IPS DF 6.9 (cell line): ENCODE data around the gene GBA2.

Source experiments
- DNase-seq: peaks from one replicate; pipeline ENCODE4 v3.0.0-alpha.2; 2013; ENCODE audit warnings: low read depth, low spot score
- H3K27ac ChIP-seq: one replicate; pipeline ENCODE4 v1.5.1; 2013; ENCODE audit warnings: low read length, control low read depth
- H3K27me3 ChIP-seq: 2 replicates; pipeline ENCODE4 v1.6.1; 2013; ENCODE audit warnings: mild to moderate bottlenecking, low read length; ENCODE audit not compliant: control insufficient read depth, insufficient read depth
- H3K36me3 ChIP-seq: 2 replicates; pipeline ENCODE4 v1.6.1; 2013; ENCODE audit warnings: low read length; ENCODE audit not compliant: control insufficient read depth, insufficient read depth
- H3K4me1 ChIP-seq: 2 replicates; pipeline ENCODE4 v1.6.1; 2013; ENCODE audit warnings: low read length; ENCODE audit not compliant: control insufficient read depth, insufficient read depth
- H3K4me3 ChIP-seq: 2 replicates; pipeline ENCODE4 v1.5.1; 2013; ENCODE audit warnings: mild to moderate bottlenecking, low read length
- H3K9me3 ChIP-seq: 2 replicates; pipeline ENCODE4 v1.6.1; 2013; ENCODE audit warnings: low read length, inconsistent platforms; ENCODE audit not compliant: control insufficient read depth, insufficient read depth
- WGBS: extraction: QIAGEN DNeasy Blood & Tissue Kit; methylation state at CpG from one replicate; pipeline ENCODE4 v1.1.7; 2013; ENCODE audit warnings: mixed read lengths, missing lambda C conversion rate; ENCODE audit not compliant: insufficient read length, insufficient coverage; 5-methylcytosine and 5-hydroxymethylcytosine counted together

The GBA2 gene

DNA sequence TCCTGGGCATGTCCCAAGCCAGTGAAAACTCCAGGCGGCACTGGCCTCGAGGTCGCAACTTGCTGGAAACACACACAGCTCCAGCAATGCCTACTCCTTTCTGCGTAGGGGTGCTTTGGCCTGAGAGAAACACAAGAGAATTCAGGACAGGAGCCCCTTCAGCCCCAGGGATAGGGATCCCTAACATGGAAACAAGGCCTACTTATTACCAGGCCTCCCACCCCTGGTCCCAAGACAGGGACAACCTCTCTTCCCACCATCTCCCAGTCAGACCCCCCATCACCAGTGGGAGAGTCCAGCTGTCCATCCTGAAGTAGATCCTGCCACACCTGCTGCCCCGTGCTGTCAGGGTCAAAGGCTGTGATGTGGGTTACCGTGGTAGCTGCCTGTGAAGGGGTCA, 8.8 kb downstream of the GBA2 start:
- Histone ChIP-seq H3K27me3 (no peaks in the 10 kb centered on the region), H3K4me3 (no peak overlapping the region), H3K36me3 (peaks cover 69% of the 10 kb centered on the region), H3K4me1 (no peaks in the 10 kb centered on the region), H3K27ac (no peak overlapping the region), H3K9me3 (no peaks in the 10 kb centered on the region)
- no CpG with 5 or more reads among the region's 6 CpGs for WGBS
- no peak for DNase-seq

DNA sequence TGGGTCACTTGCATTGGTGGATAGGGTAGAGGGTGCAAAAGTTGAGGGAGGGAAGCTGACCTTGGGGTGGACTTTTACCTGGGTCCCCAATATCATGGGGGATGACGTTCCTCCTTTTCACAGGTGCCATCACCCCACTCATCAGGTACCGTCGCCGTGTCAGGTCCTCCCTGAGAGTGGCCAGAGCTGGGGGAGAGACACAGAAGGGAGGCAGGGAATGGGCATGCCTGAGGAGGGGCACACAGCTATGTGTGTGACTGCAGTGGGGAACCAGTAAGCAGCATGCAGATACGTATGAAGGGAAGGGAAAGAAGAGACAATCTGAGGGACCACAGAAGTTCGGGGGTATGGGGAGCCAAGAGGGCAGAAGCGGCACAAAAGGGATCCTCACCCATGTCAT, 10.1 kb downstream of the GBA2 start:
- no peaks in the 10 kb centered on the region for H3K27me3 ChIP-seq
- no CpG with 5 or more reads among the region's 7 CpGs for WGBS
- peaks cover 60% of the 10 kb centered on the region for H3K36me3 ChIP-seq

DNA sequence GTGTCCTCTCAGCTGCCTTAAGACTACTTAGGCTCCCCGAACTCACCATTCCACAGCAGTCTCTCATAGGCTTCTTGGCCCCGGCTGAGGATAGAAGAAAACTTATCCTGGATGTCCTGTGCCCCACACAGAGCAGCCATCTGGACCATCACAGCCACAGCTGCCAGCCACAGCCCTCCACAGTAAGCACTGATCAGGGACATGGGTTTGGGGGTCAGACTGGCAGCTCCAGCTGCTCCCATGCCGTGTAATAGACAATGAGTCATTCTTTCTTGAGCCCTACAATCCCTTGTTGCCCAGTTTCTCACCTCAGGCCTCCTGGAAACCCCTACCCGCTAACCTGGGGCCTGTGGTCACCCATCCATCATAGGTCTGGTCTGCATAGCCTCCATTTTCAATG, 10.8 kb downstream of the GBA2 start:
- no CpG with 5 or more reads among the region's 4 CpGs for whole genome bisulfite sequencing
- Histone ChIP-seq H3K27ac (no peak overlapping the region), H3K36me3 (peaks cover 52% of the 10 kb centered on the region)

More for the DNA sequence above, 10.1 kb downstream of the GBA2 start:
- no peak overlapping the region for H3K4me3 ChIP-seq
- no peaks in the 10 kb centered on the region for H3K4me1 ChIP-seq
- no peak overlapping the region for H3K27ac ChIP-seq
- H3K9me3 ChIP-seq, result no peaks in the 10 kb centered on the region
- DNase-seq, result no peak

DNA sequence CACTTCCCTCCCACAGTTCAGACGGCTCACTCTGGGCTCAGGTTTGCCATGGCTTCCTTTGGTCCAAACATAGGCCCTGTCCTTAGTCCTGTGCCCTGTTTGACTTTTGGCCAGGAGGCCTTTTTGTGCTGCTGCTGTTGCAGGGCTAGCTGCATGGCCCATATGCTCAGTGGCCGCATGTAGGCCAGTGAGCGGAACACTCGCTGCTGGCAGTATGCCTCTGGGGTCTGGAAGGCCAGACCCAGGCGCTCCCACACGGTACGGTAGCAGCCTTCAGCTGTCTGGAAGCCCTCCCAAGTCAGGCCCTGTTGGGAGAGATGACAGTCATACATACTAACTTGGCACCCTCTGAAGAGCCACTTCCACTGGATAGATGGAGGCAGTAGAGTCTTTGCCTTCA, 11.9 kb downstream of the GBA2 start:
- H3K36me3 ChIP-seq, result peaks cover 48% of the 10 kb centered on the region
- no peaks in the 10 kb centered on the region for H3K4me1 ChIP-seq

More for the DNA sequence above, 10.8 kb downstream of the GBA2 start:
- DNase-seq, result no peak
- Histone ChIP-seq H3K9me3 (no peaks in the 10 kb centered on the region), H3K4me3 (no peak overlapping the region), H3K27me3 (no peaks in the 10 kb centered on the region), H3K4me1 (no peaks in the 10 kb centered on the region)

DNA sequence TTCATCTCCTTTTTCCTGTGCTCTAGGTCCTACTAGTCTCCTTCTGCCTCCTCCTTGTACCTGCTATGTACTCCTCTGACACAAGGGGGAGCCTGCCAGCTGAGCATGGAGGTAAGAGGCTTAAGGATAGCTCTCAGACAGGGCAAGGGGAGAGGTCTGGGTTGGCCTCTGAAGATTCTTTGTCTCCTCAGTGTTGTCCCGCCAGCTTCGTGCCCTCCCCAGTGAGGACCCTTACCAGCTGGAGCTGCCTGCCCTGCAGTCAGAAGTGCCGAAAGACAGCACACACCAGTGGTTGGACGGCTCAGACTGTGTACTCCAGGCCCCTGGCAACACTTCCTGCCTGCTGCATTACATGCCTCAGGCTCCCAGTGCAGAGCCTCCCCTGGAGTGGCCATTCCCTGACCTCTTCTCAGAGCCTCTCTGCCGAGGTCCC, 12.8 kb downstream of the GBA2 start:
- H3K27me3 ChIP-seq, result no peaks in the 10 kb centered on the region
- H3K27ac ChIP-seq, result no peak overlapping the region
- DNase-seq, result no peak
- H3K4me3 ChIP-seq, result no peak overlapping the region
- H3K36me3 ChIP-seq, result peaks cover 41% of the 10 kb centered on the region
- H3K9me3 ChIP-seq, result no peaks in the 10 kb centered on the region
- H3K4me1 ChIP-seq, result no peaks in the 10 kb centered on the region
- no CpG with 5 or more reads among the region's 5 CpGs for WGBS

More for the DNA sequence above, 11.9 kb downstream of the GBA2 start:
- no peak for DNase-seq
- no CpG with 5 or more reads among the region's 7 CpGs for WGBS
- H3K27me3 ChIP-seq, result no peaks in the 10 kb centered on the region
- no peak overlapping the region for H3K27ac ChIP-seq
- no peaks in the 10 kb centered on the region for H3K9me3 ChIP-seq
- no peak overlapping the region for H3K4me3 ChIP-seq

DNA sequence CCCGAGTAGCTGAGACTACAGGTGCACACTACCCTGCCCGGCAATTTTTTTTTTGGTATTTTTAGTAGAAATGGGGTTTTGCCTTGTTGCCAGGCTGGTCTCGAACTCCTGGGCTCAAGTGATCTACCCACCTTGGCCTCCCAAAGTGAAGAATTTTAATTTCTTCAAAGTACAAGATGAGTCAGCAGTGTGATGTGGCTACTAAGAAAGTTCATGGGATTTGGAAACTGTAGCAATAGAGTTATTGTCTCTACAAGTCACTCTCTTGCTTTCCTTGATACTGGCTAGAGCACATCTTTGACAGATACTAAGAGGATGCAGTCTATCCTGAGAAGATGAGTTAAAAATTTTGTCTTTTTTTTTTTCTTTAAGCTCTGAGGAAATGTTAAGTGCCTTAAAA, 14.9 kb downstream of the GBA2 start:
- H3K4me1 ChIP-seq, result peaks cover 4% of the 10 kb centered on the region; the same call in 1 of the 2 replicates
- DNase-seq, result no peak
- no peak overlapping the region for H3K4me3 ChIP-seq
- H3K36me3 ChIP-seq, result peaks cover 23% of the 10 kb centered on the region
- no peaks in the 10 kb centered on the region for H3K9me3 ChIP-seq
- H3K27me3 ChIP-seq, result no peaks in the 10 kb centered on the region
- no peak overlapping the region for H3K27ac ChIP-seq
- no CpG with 5 or more reads among the region's 3 CpGs for WGBS

DNA sequence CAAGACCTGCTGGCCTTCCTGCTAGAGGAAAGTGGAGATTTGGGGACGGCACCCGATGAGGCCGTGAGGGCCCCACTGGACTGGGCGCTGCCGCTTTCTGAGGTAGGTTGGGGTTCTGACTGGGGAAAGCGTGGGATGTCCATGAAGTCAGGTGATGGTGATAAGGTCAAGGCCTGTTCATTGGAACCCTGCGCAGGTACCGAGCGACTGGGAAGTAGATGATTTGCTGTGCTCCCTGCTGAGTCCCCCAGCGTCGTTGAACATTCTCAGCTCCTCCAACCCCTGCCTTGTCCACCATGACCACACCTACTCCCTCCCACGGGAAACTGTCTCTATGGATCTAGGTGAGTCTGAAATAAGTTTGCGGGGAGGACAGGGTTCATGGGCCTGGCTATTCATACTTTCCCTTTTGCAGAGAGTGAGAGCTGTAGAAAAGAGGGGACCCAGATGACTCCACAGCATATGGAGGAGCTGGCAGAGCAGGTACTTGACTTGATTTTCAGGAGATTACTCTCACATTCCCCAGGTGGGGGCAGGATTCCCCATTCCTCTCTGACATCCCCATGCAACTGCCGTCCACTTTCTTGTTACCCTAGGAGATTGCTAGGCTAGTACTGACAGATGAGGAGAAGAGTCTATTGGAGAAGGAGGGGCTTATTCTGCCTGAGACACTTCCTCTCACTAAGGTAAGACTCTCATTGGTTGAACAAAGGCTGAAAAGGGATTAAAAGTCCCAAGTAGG, 16.1 kb downstream of the GBA2 start:
- Histone ChIP-seq H3K4me3 (peak overlapping the region; percentile 62), H3K4me1 (peaks cover 8% of the 10 kb centered on the region; the same call in 1 of the 2 replicates), H3K27me3 (no peaks in the 10 kb centered on the region), H3K9me3 (no peaks in the 10 kb centered on the region), H3K27ac (no peak overlapping the region), H3K36me3 (peaks cover 12% of the 10 kb centered on the region)
- no CpG with 5 or more reads among the region's 14 CpGs for WGBS
- no peak for DNase-seq

DNA sequence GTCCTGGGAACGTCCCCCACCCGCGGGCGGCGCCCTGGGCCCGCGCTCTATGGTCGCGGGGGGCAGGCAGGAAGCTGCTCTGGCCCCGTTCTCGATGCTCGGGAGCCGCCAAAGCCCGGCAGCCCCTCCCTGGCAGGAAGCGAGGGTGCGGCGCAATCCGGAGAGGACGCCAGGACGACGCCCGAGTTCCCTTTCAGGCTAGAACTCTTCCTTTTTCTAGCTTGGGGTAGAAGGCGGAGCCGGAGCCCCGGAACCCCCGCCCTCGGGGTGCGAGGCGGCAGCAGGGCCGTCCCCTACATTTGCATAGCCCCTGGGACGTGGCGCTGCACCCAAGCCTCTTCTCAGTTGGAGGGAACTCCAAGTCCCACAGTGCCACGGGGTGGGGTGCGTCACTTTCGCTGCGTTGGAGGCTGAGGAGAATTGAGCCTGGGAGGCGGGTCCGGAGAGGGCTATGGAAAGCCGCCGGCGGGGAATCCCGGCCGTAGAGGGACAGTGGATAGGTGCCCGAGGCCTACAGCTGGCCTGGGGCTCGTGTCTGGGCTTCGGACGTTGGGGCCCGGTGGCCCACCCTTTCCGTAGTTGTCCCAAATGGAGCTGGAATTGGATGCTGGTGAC, 16.7 kb downstream of the GBA2 start, which contains the start of the genes CREB3 and TLN1:
TSS of gene CREB3 (plus strand) at position 482 of the 615 bp plus-strand sequence. CDS start at position 589, 107 bp downstream.
TSS of gene TLN1 (minus strand) at position 11 of the 615 bp plus-strand sequence. CDS start 6,501 bp downstream, outside the sequence.
- peak within 1 kb of the TSS; percentile 62 for H3K4me3 ChIP-seq
- no peak within 1 kb of the TSS for H3K27ac ChIP-seq
- no peak for DNase-seq
- no peaks in the 10 kb centered on the region for H3K9me3 ChIP-seq
- peaks cover 12% of the 10 kb centered on the region for H3K4me1 ChIP-seq
- WGBS, result no CpG with 5 or more reads among the region's 49 CpGs
- H3K27me3 ChIP-seq, result no peaks in the 10 kb centered on the region
- peaks cover 5% of the 10 kb centered on the region for H3K36me3 ChIP-seq

DNA sequence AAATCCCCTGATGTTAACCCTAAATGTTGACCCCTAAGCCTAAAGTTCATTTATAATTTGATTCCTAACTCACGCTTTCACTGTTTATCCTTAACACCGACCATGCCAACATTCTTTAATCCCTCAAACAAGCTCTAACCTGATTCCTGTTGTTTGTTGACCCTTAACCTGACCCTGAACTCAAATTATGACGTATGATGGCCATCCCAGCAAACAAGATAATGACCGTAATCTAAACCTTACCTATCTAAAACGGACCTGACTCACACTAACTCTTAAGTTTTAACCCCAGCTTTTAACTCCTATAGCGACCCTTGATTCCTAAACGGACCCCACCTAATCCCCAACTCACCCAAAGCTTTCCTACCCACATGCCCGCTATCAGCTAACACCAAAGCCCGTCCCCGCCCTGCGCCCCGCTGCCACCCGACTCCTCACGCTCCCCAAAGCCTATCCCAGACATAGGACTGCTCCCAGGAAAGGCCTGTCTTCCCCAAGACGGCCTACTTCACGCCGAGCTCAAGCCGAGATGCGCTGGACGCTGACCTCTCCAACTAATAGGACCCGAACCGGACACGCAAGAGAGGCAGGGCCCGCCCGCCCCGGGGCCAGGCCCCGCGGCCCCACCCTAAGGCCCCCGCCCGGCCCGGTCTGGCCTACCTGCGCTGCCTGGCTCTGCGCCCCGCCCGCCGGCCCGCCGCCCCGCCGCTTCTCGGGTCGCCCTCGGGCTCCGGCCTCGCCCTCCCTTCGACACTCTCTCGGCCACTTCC, 17.4 kb downstream of the GBA2 start:
- Histone ChIP-seq H3K36me3 (no peaks in the 10 kb centered on the region), H3K27ac (no peak overlapping the region), H3K4me1 (peaks cover 15% of the 10 kb centered on the region), H3K9me3 (no peaks in the 10 kb centered on the region), H3K27me3 (no peaks in the 10 kb centered on the region), H3K4me3 (peak overlapping the region; percentile 62; the same call in 1 of the 2 replicates)
- no peak for DNase-seq
- no CpG with 5 or more reads among the region's 47 CpGs for WGBS

DNA sequence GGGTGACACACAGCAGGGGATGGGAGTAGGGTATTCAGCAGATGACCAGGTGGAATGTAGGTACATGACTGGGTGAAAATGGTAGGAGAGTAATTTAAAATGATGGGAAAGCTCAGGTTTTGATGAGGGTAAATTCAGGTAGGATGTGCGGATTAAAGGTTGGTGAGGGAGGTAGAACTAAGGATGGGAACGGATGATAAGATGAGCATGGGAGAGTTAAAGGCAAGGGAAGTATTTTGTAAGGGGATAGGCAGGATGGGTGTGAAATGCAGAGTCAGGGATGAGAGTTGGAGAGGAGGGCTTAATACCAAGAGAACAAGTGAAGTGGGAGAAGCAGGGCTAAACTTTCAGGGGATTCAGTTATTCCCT, 18.6 kb downstream of the GBA2 start:
- no peaks in the 10 kb centered on the region for H3K27me3 ChIP-seq
- DNase-seq, result no peak
- H3K4me1 ChIP-seq, result peaks cover 15% of the 10 kb centered on the region
- no peak overlapping the region for H3K4me3 ChIP-seq
- 100% methylated on average over 2 of the region's 2 CpGs for whole genome bisulfite sequencing
- no peaks in the 10 kb centered on the region for H3K9me3 ChIP-seq
- no peak overlapping the region for H3K27ac ChIP-seq
- no peaks in the 10 kb centered on the region for H3K36me3 ChIP-seq
